Measurements from ENCODE around the gene MOV10L1.

DNA sequence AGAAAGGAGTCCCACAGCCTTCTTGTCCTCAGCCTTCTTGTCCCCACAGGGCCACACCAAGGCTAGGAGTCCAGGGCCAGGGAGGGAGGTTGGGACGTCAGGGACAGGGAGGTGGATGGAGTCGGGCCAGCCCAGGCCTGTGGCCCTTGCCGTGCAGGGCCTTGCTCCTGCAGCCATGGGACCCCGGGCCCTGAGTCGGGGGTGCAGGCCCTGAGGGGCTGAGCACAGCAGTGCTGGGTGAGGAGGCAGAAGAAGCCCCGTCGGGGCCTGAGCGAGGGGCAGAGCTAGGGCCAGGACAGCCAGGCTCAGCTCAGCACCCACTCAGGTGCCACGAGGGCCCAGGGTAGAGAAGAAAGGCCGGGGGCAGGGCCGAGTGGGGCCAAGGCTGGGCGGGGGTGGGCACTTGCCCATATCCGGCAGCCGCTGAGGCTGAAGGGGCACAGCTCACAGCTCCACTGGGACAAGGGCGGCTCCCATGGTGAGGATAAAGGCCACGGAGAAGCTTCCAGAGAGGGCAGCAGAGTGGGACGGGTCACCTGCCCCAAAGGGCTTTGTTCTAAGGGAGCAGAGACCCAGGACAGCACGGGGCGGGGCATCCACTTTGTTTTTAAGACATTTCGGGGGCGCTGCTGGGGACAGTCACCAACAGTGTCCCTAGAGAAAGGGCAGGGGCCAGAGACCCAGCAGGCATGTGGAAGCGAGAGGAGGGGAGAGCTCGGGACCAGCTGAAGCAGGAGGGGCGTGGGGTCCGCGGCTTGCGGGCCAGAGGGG, 8.2 kb upstream of the MOV10L1 start:
- no peak for TF ChIP-seq POLR2AphosphoS5 (IDR thresholded peaks at IDR 0.05)
- no peak for TF ChIP-seq POLR2A (IDR thresholded peaks at IDR 0.05)
- TF ChIP-seq, protein P1, sequence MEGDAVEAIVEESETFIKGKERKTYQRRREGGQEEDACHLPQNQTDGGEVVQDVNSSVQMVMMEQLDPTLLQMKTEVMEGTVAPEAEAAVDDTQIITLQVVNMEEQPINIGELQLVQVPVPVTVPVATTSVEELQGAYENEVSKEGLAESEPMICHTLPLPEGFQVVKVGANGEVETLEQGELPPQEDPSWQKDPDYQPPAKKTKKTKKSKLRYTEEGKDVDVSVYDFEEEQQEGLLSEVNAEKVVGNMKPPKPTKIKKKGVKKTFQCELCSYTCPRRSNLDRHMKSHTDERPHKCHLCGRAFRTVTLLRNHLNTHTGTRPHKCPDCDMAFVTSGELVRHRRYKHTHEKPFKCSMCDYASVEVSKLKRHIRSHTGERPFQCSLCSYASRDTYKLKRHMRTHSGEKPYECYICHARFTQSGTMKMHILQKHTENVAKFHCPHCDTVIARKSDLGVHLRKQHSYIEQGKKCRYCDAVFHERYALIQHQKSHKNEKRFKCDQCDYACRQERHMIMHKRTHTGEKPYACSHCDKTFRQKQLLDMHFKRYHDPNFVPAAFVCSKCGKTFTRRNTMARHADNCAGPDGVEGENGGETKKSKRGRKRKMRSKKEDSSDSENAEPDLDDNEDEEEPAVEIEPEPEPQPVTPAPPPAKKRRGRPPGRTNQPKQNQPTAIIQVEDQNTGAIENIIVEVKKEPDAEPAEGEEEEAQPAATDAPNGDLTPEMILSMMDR (IDR thresholded peaks at IDR 0.05): no peak
